ENCODE data around the gene NWD2.

- TF ChIP-seq EZH2 (IDR thresholded peaks at IDR 0.05; ENCODE audit: borderline replicate concordance, low read depth, low read length, severe bottlenecking) = no peak
- TF ChIP-seq, protein P1, sequence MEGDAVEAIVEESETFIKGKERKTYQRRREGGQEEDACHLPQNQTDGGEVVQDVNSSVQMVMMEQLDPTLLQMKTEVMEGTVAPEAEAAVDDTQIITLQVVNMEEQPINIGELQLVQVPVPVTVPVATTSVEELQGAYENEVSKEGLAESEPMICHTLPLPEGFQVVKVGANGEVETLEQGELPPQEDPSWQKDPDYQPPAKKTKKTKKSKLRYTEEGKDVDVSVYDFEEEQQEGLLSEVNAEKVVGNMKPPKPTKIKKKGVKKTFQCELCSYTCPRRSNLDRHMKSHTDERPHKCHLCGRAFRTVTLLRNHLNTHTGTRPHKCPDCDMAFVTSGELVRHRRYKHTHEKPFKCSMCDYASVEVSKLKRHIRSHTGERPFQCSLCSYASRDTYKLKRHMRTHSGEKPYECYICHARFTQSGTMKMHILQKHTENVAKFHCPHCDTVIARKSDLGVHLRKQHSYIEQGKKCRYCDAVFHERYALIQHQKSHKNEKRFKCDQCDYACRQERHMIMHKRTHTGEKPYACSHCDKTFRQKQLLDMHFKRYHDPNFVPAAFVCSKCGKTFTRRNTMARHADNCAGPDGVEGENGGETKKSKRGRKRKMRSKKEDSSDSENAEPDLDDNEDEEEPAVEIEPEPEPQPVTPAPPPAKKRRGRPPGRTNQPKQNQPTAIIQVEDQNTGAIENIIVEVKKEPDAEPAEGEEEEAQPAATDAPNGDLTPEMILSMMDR (IDR thresholded peaks at IDR 0.05; ENCODE audit: borderline replicate concordance, extremely low read depth, low read length, poor library complexity, severe bottlenecking) = peak; percentile 84
These were observed 145.5 kb downstream of the NWD2 start for GRCh38 chr4:37389967-37390580.
